Heart left ventricle (tissue), 13 donors: ENCODE results near the gene PFKFB3.

Experiments used
- POLR2A ChIP-seq, 2 donors: fragments of 450-650 bp; IDR thresholded peaks; one replicate each; pipeline ENCODE4 v1.6.1; 2017; ENCODE audit warnings: antibody characterized with exemption in 2 of 2, mild to moderate bottlenecking in 2 of 2, moderate library complexity in 2 of 2
- TF ChIP-seq, protein P1 (sequence below), 12 donors: fragments of 200-600 bp; sonication (generic) in 4 of 12; IDR thresholded peaks; one replicate each; pipeline versions ENCODE4 v1.5.0 to v1.8.0; 2018 to 2022; ENCODE audit warnings: antibody characterized with exemption in 12 of 12, mild to moderate bottlenecking in 5 of 12
- donor health status: ischemic (EF 13 %, LVEDD 7.1; RV severe dilation, severe dysfunction).
- donor health status: DM: no; HTN: yes; CAD: no.
- donor health status: DM: no; HTN: no; CAD: no.
- donor health status: ischemic (EF 25% LVEDD 6.9; RV normal size, moderate dysfunction).
- donor health status: ischemic (EF 25% LVEDD 5.7; RV mildly dilated, moderate dysfunction).
- donor health status: ischemic (EF 35%, LVEDD 5.7; RV mildly dilated, moderate dysfunction).
- donor health status: nonischemic (EF 11% LVEDD 7.7; RV severe dilation, severe dysfunction).
- donor health status: DM: yes; HTN: yes; CAD: no.
- donor health status: PGD.
- donor health status: ischemic (EF 29% LVEDD 5.4; RV normal size, mild dysfunction).
- donor health status: nonischemic (EF 23%, LVEDD 6.1; RV moderate dilation, normal function).

- TF ChIP-seq, protein P1, sequence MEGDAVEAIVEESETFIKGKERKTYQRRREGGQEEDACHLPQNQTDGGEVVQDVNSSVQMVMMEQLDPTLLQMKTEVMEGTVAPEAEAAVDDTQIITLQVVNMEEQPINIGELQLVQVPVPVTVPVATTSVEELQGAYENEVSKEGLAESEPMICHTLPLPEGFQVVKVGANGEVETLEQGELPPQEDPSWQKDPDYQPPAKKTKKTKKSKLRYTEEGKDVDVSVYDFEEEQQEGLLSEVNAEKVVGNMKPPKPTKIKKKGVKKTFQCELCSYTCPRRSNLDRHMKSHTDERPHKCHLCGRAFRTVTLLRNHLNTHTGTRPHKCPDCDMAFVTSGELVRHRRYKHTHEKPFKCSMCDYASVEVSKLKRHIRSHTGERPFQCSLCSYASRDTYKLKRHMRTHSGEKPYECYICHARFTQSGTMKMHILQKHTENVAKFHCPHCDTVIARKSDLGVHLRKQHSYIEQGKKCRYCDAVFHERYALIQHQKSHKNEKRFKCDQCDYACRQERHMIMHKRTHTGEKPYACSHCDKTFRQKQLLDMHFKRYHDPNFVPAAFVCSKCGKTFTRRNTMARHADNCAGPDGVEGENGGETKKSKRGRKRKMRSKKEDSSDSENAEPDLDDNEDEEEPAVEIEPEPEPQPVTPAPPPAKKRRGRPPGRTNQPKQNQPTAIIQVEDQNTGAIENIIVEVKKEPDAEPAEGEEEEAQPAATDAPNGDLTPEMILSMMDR (IDR thresholded peaks at IDR 0.05), result no peak
- TF ChIP-seq POLR2A (IDR thresholded peaks at IDR 0.05), result no peak
Measured at GRCh38 chr10:6167456-6167855, 35.3 kb upstream of the PFKFB3 start.
